IPS DF 19.7 (cell line): ENCODE measurements around the gene LUZP2.

Experiments used
- DNase-seq: peaks from one replicate; pipeline ENCODE4 v3.0.0-alpha.2; 2013; ENCODE audit warnings: low read depth, low spot score

Gene LUZP2

DNA sequence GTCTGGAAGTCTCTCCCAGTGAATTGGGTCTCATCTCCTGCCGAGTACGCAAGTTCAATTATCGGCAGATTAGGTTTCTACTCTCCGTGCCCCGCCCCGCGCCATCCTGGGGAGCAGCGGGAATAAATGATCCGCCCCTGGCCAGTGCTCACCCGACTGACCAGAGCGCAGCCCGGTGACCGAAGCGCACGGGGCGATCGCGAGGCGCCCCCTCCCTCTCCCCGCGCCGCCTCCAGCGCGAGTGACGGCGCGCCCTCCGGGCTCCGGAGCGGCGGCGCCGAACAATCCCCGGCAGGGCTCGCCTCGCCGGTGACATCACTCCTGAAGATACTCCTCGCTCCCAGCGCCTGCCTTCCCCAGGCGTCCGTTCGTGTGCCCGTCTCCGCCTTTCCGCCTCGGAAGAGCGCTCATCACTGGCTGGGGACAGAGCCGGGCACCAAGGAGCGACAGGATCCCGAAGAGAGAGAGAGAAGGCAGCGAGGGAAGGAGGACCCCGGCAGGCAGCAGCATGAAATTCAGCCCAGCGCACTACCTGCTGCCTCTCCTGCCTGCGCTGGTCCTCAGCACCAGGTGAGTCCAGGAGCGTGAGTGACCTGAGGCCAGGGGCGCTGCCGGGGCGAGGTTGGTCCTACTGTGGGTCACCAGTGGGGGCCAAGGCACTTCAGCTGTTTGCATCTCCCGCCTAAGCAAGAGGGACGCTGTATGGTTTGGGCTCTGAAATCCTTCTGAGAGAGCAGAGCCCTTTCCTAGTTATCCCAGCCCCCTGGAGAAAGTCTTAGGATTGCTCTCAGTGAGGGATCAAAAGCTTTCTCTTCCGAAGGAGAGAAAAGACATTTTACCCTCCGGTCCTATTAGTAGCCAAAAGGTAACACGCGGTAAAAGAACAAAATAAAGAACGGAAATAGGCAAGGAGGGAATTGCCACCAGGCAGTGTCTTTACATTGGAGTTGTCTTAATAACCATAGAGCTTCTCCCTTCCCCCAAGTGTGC is at the start of gene LUZP2:
TSS of gene LUZP2 (plus strand) at position 318 of the 990 bp plus-strand sequence.
- no peak for DNase-seq

DNA sequence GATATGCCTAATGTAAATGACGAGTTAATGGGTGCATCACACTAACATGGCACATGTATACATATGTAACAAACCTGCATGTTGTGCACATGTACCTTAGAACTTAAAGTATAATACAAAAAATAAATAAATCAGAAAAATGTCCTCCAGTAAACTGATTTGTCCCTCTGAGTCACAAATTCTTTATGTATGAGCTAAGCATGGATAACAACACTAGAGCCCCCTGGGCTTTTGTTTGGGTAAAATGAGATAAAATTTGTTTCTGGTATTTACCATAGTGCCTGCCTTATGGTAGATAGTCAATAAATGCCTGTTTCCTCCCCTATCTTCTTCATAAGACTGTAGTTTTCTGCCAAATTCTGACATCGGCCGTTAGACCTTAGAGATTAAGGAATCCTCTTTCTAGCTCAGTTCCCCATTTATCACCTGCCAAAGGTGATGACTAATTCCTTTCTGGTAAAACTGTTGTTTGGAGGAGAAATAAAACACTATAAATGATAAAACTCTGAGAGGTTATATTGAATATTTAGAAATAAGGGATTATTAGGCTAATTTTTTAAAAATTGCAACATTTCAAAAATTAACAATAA is 43.6 kb upstream of the LUZP2 start:
- no peak for DNase-seq

DNA sequence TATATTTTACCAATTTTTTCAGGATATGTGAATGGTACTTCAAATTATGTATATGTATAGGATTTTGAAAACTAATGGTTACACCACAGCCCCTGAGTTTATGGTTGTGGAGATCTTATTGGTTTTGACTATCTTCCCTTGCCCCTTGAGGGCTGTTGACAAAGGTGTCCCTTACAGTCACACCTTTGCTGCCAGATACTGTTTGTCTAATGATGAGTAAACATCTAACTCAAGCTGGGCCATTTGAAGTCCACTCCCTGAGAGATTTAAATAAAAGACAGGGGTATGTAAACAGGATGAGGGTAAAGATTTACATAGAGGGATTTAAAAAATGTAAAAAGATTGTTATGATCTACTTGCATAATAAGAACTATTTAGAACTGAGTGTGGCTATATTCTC is 38.9 kb upstream of the LUZP2 start:
- no peak for DNase-seq

DNA sequence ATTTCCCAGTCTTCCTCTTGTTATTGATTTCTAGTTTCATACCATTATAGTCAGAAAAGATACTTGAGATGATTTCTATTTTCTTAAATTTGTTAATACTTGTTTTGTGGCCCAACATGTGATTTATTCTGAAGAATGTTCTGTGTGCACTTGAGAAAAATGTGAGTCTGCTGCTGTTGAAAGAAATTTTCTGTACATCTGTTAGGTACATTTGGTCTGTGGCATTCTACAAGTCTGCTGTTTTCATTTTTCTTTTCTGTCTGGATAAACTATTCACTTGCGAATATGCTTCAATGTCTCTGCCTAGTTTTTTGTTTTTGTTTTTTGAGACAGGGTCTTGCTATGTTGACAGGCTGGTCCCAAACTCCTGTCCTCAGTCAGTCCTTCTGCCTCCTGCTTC is 26.4 kb upstream of the LUZP2 start:
- no peak for DNase-seq

DNA sequence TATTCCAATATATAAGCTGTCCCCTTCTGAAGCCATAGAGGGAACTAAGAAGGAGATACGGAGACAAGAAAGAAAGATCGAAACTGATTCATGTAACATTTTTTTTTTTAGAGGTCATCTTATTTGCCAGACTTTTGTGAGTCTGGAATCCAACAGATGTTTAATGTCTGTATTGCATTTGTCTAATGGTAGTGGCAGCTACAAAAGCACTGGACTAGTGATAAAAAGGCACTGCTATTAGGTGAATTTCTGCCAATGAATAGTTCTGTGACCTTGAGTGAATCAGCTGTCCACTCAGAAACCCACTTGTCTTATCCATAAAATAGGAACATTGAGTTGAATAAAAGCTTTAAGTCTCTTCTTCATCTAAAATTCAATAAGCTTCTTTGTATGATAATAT is 25.8 kb upstream of the LUZP2 start:
- no peak for DNase-seq

DNA sequence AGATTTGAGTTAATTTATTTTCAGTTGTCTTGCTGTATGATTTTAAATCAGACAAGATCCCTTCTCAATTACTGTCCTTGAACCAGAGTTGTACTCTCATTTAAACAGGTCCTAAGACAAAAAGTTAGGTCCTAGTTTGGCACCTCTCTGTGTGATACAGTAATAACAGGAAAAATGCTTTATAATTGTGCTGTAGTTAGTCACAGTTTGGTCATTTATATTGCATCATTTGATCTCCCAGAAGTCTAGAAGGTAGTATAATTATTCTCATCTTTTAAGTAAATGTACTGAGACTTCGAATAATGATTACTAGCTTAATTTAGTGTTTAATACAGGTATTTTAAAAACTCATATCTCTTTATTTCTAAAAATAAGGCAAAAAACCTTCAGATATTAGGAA is 18.1 kb upstream of the LUZP2 start:
- no peak for DNase-seq

DNA sequence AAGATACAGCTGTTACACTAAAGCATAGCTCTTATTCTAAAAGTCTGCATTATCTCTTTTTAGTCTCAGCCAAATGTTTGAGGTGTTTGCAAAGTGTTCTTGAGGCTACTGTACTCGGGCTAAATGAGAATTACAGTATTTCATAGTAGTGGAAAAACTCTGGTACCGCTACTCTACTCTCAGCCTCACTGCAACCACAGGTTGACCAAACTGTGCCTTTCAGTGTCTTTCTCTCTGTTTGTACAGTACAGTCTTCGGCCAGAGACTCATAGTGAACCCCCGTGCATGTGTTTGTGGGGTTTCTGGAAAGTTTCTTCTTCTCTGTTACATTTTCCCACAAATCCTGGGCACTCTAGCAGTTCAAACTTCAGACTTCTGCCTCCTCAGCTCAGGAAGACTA is 7.4 kb upstream of the LUZP2 start:
- DNase-seq, result no peak

DNA sequence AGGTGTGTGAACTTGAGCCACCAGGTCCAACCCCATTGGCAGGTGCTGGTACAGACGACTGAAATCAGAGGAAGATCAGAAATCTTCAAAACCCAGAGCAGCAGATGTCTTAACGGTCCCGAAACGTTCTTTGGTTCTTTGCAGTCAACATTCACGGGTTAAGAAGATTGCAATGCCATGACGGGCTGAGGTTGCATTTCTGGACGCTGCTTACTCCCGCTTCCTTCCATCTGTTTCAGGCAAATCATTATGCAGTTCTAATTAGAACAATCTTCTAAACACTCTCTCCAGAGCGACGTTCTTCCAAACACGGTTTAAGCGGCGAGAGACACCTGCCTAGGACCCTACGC is 492 bp upstream of the LUZP2 start:
- no peak for DNase-seq

DNA sequence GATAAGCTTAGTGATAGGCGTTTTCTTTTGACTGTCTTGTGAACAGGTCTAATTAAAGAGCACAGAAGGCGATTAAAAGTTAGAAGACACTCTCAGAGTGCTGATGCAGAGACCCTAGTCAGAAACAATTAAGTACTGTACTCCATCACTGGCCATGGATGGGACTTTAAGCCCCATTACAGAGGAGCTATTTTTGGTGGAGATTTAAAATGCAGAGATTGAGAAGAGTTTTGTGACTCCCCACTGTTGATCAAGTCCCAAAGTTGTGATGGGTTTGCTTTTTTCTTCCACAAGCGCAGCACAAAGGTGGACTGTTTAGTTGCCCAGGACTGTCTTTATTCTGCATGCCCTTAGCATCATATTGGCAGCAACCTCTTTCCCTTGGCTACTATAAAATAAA is 978 bp downstream of the LUZP2 start:
- no peak for DNase-seq

DNA sequence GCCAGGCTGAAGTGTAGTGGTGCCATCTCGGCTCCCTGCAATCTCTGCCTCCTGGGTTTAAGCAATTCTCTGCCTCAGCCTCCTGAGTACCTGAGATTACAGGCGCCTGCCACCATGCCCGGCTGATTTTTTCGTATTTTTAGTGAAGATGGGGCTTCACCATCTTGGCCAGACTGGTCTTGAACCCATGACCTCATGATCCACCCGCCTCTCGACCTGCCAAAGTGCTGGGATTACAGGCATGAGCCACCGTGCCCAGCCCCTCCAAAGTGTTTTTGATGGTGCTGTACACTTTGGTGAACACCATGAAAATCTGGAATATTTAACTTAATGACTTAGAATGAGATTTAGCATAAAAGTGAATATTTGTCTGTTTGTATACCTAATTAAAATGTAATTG is 5.6 kb downstream of the LUZP2 start:
- no peak for DNase-seq

DNA sequence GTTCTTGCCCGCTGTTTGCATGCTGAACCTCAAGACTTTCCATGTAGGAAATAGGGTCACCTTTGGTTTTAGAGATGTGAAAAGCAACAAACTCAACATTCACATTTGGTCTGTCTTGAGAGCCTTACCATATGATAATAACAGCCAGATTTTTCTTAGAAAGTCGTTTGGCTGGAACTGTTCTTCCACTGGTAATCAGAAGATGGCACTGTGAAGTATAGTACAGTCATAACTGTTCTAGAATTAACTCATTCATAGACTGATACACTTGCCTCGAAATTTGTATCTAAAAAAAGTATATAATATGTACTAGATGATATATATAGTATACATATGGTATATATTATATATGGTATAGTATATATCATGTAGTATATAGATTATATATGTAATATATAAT is 12.3 kb downstream of the LUZP2 start:
- DNase-seq, result no peak

DNA sequence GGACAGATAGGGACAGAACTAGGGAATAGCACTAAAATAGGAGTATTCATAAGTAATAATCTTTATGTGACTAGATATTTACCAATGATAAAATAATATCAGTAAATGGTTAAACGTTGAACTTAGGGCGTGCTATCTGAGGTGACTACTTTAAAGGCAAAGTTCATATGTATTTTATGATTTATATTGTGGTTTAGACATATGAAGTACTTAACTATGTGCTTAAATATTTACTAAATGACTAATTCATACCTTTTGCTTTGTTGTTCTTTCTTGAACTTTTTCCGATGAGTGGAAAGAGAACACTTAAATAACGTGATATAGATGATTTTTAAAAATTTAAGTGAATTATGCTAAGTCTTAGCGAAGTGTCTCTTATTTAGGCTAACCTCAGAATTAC is 14.7 kb downstream of the LUZP2 start:
- DNase-seq, result no peak

DNA sequence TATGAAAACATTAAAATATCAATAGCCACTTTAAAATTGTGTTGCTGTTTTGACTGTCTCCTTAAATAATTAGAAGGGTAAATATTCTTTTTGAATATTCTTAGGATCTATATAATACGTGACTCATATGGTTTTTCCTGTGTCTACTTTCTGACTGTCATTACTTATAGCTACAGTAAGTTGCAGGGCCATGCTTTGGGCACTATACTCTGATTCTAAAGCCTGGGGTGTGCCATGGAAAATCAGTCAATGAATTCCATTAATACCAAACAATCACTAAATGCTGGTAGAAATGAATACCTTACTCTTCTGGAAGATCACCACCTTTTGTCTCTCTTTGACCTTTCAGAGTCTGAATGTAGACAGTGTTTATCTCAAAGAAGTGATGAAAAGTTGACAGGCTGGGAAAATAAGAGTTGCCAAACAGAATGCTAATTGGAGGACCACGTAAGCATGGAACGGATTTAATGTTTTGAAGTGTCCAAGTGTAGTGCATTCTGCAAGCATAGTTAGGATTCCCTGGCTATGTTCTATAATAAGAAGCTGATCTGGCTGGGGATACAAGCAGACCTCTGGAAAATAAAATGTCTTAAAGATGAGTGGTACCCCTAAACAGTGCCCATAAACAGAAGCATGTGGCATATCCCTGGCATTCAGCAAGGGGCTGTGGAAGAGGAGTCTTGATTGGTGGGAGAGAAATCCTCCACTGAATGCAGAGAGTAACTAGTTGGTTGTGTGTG is 16.8 kb downstream of the LUZP2 start:
- no peak for DNase-seq

DNA sequence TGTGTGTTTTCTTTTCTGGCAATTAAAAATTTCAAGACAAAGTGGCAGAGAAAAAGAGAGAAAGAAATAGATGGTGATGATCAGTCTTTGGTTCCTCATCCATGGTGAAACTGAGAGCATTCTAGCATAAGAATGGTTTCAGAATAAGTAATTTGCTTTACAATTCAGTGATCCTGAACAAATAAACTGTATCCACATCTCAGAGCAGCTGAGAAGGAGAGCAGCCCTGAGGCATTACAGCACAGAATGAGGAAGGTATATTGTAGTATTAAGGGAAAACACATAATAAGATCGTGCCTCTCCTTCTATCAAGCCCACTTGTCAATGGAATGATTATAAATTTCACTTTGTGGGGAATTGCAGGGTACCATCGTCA is 17.4 kb downstream of the LUZP2 start:
- DNase-seq, result no peak

DNA sequence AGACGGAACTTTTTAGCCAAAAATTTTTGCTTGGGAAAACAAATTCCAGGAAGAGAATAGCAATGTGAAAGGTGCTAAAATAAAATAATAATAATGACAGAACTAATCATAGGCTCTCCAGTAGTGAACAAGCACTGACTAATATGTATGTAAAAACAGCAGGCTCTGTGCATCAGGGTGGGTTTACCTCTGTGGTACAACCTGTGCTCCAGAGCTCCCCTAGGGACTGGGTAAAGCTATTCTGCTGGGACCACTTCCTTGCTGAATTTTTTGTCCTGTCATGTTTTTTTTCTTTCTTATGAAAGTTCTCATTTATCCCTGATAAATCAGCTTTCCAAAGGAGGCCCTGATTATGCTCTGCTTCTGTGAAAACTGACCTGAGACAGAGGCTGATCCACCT is 18.8 kb downstream of the LUZP2 start:
- no peak for DNase-seq

DNA sequence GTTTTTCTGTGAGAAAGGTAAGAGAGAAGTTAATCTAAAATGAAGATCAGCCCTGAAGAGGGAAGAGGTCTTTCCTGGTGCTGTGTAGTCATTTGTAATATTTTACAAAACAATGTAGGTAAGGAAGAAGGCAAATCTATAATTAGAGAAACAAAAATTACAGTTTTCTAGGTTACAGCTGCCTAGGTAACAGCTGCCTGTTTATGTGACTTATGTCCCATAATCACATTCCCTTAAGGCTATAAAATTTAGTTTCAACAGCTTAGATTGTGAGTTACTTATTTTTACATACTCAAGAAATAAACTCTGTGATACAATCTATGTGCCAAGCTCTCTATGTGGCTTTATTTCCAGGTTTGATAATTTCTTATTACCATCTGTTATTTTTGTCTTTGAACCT is 19.8 kb downstream of the LUZP2 start:
- DNase-seq, result no peak

DNA sequence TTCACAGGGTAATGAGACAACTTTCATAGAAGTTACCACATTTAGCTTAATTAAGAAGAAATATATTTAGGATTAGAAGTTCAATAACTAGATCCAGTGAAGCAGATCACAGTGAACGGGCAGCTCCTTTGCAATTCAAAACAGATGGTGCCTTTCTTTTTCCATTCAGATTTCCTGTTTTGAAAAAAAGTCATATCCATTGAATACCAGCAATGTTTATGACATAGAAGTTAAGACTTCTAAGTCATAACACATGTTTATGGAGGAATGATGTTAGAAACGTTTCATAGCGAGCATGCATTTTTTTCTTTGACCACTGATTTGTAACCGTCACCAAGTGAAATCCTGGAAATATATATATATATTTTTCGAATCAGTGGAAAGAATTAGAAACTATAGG is 24.7 kb downstream of the LUZP2 start:
- DNase-seq, result no peak

DNA sequence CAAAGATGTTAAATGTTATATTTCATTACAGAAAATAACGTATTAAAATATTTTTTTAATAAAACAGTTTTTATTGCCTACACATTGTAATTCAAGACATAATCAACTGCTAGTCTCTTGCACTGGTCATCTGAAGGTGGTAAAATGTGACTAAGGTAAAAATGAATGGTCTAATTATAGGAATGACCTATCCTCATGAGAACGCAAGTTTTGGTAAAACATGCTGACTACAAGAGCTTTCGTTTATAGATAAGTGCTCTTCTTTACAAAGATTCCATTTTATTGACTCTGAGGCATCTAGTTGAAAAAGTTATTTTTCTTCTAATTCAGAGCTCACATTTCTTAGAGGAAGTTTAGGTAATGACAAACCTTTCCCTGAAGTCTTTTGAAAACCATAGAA is 27.3 kb downstream of the LUZP2 start:
- no peak for DNase-seq

DNA sequence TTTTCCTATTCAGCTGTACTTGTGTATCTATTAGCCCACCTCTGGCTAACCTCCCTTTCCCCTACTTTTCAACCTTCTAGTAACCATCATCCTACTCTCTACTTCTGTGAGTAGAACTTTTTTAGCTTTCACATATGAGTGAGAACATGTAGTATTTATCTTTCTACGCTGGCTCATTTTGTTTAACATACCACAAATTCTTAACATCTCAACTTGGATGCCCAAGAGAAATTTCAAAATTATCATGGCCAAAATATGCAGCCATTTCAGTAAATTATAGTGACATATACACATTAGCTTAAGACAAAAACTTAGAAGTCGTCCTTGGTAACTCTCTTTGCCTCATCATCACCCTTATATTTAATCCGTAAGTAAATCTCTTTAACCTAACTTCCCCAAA is 34.7 kb downstream of the LUZP2 start:
- DNase-seq, result no peak

DNA sequence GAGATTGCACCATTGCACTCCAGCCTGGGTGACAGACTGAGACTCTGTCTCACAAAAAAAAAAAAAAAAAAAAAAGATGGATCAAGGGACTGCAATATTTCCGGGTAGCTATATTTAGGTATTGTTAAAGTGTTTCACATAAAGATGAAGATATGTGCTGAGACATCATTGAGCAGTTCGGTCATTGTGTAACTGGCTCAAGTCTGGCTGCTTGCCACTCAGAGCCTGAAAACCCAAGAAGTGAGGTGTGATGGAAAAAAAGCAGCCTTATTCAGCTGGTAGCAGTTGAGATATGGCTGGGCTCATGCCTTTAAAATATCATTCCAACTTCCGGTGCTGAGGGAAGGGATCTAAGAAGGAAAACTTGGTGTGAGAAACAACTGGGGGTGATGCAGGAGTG is 46.9 kb downstream of the LUZP2 start:
- DNase-seq, result no peak

DNA sequence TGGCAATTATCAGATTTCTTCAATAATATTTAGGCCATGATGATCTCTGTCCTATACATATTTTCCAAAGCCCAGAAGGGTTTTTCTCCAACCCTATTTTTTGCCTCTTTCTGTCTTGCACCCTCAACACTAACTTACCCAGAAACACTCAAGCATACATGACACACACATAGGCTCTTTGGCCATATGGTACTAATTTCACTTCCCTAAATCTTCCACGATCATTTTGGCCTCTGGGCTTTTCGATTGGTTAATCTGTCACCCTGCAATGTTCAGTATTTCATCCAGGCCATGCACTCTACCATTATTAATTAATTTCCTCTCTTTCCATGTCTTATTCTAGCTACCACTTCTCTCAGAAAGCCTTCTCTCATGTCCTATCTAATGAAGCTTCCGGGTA is 59.8 kb downstream of the LUZP2 start:
- DNase-seq, result no peak

DNA sequence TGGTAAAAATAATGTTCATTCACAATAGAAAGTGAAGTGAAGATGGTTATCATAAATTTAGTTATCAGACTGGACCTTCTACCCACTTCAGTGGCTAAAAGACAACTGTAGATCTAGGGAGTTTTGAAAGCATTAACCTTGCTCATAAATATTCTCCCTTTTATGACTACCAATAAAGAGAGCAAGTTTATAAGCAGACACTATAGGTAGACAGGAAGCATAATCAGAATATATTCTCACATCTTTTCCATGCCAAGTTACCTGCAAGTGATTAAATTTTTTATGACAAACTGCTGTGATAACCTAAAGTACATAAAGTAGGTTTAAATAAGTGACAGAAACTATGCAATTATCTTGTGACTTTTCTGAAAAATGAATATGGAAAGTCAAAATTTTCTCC is 62.5 kb downstream of the LUZP2 start:
- no peak for DNase-seq

DNA sequence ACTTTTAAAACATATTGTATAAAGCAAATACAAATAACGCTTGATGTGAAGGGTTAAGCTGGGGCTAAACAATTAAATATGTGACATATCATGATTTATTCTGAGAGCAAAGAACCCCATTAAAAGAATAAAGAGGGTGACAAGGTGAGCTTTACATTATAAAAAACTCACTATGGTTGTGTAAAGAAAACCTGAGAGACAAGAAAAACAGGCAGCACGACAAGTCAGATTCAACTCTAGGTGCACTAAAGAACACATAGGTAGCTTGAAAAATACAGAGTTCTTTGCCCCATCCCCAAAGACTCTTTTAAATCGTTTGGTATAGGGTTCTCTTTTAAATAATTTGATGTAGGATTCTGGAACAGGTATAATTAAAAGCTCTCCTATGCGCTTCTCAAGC is 63.5 kb downstream of the LUZP2 start:
- DNase-seq, result no peak
